GM13977 (cell line): ENCODE data around the gene ZMYND10.
A peak's percentile ranks its signal among the peaks of the same experiment; 100 is the strongest.

ENCODE experiments used
- DNase-seq: peaks from one replicate; pipeline ENCODE4 v3.0.0; 2012; ENCODE audit warnings: low spot score
- CTCF ChIP-seq: IDR thresholded peaks from 2 replicates; pipeline ENCODE4 v1.5.1; 2012; ENCODE audit warnings: mild to moderate bottlenecking, control low read depth; ENCODE audit not compliant: insufficient read depth; ENCODE audit errors: extremely low read depth, missing control alignments
- in situ Hi-C: fragments of 300-500 bp; cut with MboI; formaldehyde crosslinking; loops from one replicate; pipeline ENCODE4 v1.12.0; 2022; ENCODE audit warnings: low sequenced_read_pairs, low pct_unique_long_range_greater_than_20kb, mixed read lengths, inconsistent platforms; ENCODE audit not compliant: unreplicated experiment

The ZMYND10 gene

GRCh38 chr3:50345586-50346234 is at the start of gene ZMYND10:
ZMYND10 (minus strand) TSS chr3:50345732; CDS start chr3:50345579, 153 bp downstream.
- in situ Hi-C loops = loop anchor here (10.0 kb wide), 1 partner anchor 209 kb away; no protein-coding TSS in a partner anchor
- DNase-seq = peak; percentile 87
- TF ChIP-seq CTCF = no peak

- in situ Hi-C loops = no loop called here
- no peak for TF ChIP-seq CTCF
- DNase-seq = no peak
Measured at GRCh38 chr3:50393061-50393460, 47.5 kb upstream of the ZMYND10 start.

- in situ Hi-C loops = no loop called here
- no peak for DNase-seq
- no peak for TF ChIP-seq CTCF
Measured at GRCh38 chr3:50392101-50392715, 46.7 kb upstream of the ZMYND10 start.

GRCh38 chr3:50390508-50391224 is 45.1 kb upstream of the ZMYND10 start:
- DNase-seq = no peak
- no peak for TF ChIP-seq CTCF
- in situ Hi-C loops = no loop called here

GRCh38 chr3:50389414-50389767 is 43.9 kb upstream of the ZMYND10 start:
- TF ChIP-seq CTCF = no peak
- no peak for DNase-seq
- in situ Hi-C loops = no loop called here

GRCh38 chr3:50388720-50389413 is 43.3 kb upstream of the ZMYND10 start:
- no peak for DNase-seq
- no peak for TF ChIP-seq CTCF

More at GRCh38 chr3:50388720-50389413, 43.3 kb upstream of the ZMYND10 start:
- in situ Hi-C loops = no loop called here
